GM18517 (cell line): ENCODE measurements around the gene PIEZO2.
"Not testable (repeated sequence)": the region's sequence is repeated elsewhere in the genome, so short reads cannot be mapped to it uniquely, and the experiment has no call there.

ENCODE experiments used
- ATAC-seq: cut with Tn5 transposase; IDR thresholded peaks from one replicate; pipeline ENCODE4 v1.9.1; 2021; ENCODE audit warnings: mild to moderate bottlenecking, moderate library complexity; ENCODE audit not compliant: unreplicated experiment

Gene PIEZO2

GRCh38 chr18:10850840-10851239, 298.5 kb downstream of the PIEZO2 start:
- no peak for ATAC-seq

DNA sequence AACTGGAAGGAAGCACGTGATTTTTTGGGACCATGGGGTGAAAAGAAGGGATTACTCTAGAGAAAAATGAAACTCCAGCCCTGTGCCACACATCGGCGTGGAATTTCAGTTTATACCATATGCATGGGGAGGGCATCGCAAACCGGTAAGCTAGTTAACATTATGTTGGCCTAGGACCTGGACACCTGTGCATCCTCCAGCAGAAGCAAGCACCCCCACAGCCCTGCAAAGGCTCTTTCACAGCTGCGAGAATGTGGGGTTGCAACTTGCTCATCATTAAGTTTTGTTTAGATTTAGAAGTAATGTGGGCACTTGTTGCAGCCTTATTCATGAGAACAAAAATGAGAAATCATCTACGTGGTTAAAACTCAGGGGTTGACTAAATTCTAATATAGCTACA, 299.2 kb downstream of the PIEZO2 start:
- ATAC-seq = no peak

GRCh38 chr18:10847907-10848306, 301.5 kb downstream of the PIEZO2 start:
- no peak for ATAC-seq

DNA sequence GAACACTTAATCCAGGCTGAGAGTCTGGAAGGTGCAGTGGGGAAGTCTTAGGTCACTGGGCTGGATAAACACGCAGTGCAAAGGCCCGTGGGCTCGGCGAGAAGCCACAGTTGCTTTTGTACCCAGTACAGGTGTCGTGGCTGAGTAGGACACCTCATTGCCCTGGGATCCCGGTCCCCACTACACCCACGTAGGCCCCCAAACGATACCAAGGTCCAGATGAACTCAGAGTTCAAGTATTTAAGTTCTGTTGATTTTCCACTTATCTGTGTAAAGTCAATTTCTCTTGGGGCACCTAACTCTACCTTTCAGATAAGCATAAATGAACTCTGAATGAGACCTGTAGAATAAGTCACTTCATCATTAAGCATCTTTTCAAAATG, 302.0 kb downstream of the PIEZO2 start:
- no peak for ATAC-seq

- ATAC-seq = no peak
Measured at GRCh38 chr18:10846657-10847407, 302.5 kb downstream of the PIEZO2 start.

DNA sequence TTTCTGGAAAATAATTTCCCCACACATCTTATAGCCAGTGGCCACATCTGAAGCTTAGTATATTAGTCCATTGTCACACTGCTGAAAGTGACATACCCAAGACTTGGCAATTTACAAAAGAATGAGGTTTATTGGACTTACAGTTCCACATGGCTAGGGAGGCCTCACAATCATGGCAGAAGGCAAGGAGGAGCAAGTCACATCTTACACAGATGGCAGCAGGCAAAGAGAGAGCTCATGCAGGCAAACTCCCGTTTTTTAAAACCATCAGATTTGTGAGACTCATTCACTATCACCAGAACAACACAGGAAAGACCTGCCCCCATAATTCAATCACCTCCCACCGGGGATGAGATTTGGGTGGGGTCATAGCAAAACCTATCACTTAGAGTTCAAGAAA, 303.3 kb downstream of the PIEZO2 start:
- not testable (repeated sequence) for ATAC-seq

- no peak for ATAC-seq
Measured at GRCh38 chr18:10843565-10843964, 305.8 kb downstream of the PIEZO2 start.

DNA sequence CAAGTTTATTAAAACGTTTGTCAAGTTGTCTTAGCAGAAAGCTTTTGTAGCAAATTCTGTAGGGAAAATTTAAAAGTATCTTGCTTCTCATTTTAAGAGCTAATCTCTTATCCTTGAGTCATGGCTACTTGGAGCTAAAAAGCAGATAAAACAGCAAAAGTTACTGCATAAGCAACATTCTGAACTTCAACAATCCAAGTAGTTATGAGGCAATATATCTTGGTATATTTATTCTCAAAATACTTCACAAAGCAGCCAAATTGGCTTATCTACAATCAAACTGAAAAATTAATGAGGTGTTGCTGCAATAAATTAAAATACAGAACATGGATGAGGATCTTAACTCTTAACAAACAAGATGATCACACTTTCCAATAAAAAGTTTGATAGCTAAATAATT, 306.5 kb downstream of the PIEZO2 start:
- no peak for ATAC-seq

GRCh38 chr18:10842371-10842770, 307.0 kb downstream of the PIEZO2 start:
- ATAC-seq = no peak

GRCh38 chr18:10841203-10841602, 308.2 kb downstream of the PIEZO2 start:
- no peak for ATAC-seq

DNA sequence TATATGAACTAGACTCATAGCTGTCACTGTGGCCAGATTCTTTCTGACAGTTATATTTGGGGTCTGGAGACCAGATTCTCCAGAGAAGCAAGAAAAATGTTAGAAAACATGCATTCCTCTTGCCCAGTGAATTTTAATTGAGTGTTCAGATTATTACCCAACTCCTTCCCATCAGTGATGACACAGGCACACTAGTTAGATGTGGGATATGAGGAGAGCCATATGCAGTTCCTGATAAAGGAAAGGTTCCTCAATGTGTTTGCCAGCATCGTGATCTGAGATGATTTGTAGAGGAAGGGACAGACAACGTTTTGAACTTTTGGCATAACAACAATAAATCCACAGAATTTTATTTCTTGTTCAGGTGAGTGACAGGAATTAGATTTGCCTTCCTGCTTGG, 308.6 kb downstream of the PIEZO2 start:
- ATAC-seq = no peak

- ATAC-seq = no peak
Measured at GRCh38 chr18:10839421-10839820, 309.9 kb downstream of the PIEZO2 start.

- ATAC-seq = no peak
Measured at GRCh38 chr18:10838553-10838952, 310.8 kb downstream of the PIEZO2 start.

- no peak for ATAC-seq
Measured at GRCh38 chr18:10834128-10834815, 315.1 kb downstream of the PIEZO2 start.

GRCh38 chr18:10833656-10834055, 315.7 kb downstream of the PIEZO2 start:
- ATAC-seq = no peak

GRCh38 chr18:10826400-10826799, 323.0 kb downstream of the PIEZO2 start:
- no peak for ATAC-seq

GRCh38 chr18:10822456-10822855, 326.9 kb downstream of the PIEZO2 start:
- no peak for ATAC-seq

- no peak for ATAC-seq
Measured at GRCh38 chr18:10820681-10821080, 328.7 kb downstream of the PIEZO2 start.

- no peak for ATAC-seq
Measured at GRCh38 chr18:10814336-10814735, 335.0 kb downstream of the PIEZO2 start.

DNA sequence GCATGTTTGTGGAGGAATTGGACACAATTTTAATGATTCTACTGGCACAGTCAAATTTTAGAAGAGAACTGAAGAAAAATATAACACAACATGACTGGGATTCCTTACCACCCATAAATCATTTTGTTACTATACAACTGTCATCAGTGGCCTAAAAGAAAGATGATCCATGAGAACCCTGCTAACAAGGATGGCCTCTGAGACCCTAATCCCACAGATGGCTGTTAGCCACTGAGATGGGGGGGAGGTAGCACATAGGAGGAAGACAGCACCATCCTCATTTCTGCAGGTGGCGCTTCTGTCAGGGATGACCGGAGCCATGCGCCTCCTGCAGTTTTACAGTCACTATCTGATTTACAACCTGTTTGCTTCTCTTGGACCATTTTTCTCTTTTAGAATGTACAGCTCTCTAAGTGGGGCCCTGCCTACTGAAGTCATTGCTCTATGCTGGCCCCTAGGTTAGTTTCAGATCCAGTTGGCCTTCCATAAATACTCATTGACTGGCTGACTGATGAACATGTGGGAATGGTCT, 343.7 kb downstream of the PIEZO2 start:
- no peak for ATAC-seq

DNA sequence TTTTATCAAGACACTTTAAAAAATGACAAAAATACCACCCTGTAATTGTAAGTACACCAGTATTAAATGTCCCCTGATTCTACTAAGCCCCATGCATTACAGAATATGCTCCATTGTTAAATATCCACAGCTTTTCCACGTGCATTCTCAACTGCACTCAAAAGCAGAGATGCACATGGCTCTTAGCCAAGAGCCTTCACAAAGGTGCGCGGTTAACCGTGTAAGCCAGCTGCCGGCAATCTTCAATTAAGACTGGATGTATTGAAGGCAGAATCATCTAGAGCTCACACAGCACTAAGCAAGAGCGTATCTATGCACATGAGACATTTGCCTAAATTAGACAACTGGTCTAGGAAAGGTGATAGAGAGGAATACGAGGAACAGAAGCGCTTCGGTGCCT, 345.2 kb downstream of the PIEZO2 start:
- ATAC-seq = no peak
